Mucosa of descending colon (tissue), 3 donors: ENCODE measurements around the gene TK1. TPM values are rescaled to one million over a fixed set of nuclear protein-coding genes. Genes with fewer than 3 reads are reported as not detected.

Experiments used
- ATAC-seq: fragments of 200-7000 bp; cut with Tn5 transposase; one replicate; pipeline ENCODE4 v1.9.1; 2020; ENCODE audit warnings: mild to moderate bottlenecking, moderate library complexity
- DNase-seq, 3 donors: peaks; one replicate each; pipeline ENCODE4 v3.0.0-alpha.2; 2020
- H3K36me3 ChIP-seq: fragments of 200-600 bp; one replicate; pipeline ENCODE4 v1.8.0; 2021; ENCODE audit warnings: low read depth, mild to moderate bottlenecking
- H3K4me1 ChIP-seq: fragments of 200-600 bp; one replicate; pipeline ENCODE4 v1.8.0; 2021; ENCODE audit warnings: low read depth, mild to moderate bottlenecking
- H3K4me3 ChIP-seq: fragments of 200-600 bp; one replicate; pipeline ENCODE4 v1.8.0; 2021; ENCODE audit warnings: mild to moderate bottlenecking
- H3K9me3 ChIP-seq: fragments of 200-600 bp; one replicate; pipeline ENCODE4 v1.8.0; 2021; ENCODE audit warnings: mild to moderate bottlenecking
- intact Hi-C, 2 donors: fragments of 100-400 bp; cut with DNase I in 1 of 2; cut with micrococcal nuclease in 1 of 2; formaldehyde crosslinking; loops; one replicate each; pipeline versions ENCODE4 v1.11.0 to v1.11.1; 2022; cut with DNase I, micrococcal nuclease
- total RNA-seq, 3 donors: library from RNA; stranded (reverse); fragmentation: NEBNext Ultra II Directional in 2 of 3; extraction: Animal tissue kit (Norgen Biotek cat#: 25700) in 2 of 3; gene quantifications; one replicate each; pipeline versions ENCODE4 v1.2.1 to v1.2.4, GENCODE V29; 2021 to 2023
- TF ChIP-seq, protein P1 (sequence below): fragments of 200-600 bp; IDR thresholded peaks from one replicate; pipeline ENCODE4 v1.8.0; 2022; ENCODE audit warnings: antibody characterized with exemption, mild to moderate bottlenecking
- donor health status: DM: no; HTN: no; CAD: no; lungs with moderate emphysema.
- donor health status: DM: no; HTN: no; CAD: no.
- donor health status: DM: no; HTN: yes; CAD: no.

Gene TK1
- total RNA-seq, 3 donors from 2014 or later: 8.9 to 46.5 (median 10.2) TPM

- intact Hi-C loops: no loop called here
- Histone ChIP-seq H3K36me3 (no peaks in the 10 kb centered on the region), H3K9me3 (no peaks in the 10 kb centered on the region), H3K4me1 (peaks cover 64% of the 10 kb centered on the region), H3K4me3 (no peak overlapping the region)
- no peak for ATAC-seq
- DNase-seq: peak in 1 of 3 donors; percentile 25
- TF ChIP-seq, protein P1, sequence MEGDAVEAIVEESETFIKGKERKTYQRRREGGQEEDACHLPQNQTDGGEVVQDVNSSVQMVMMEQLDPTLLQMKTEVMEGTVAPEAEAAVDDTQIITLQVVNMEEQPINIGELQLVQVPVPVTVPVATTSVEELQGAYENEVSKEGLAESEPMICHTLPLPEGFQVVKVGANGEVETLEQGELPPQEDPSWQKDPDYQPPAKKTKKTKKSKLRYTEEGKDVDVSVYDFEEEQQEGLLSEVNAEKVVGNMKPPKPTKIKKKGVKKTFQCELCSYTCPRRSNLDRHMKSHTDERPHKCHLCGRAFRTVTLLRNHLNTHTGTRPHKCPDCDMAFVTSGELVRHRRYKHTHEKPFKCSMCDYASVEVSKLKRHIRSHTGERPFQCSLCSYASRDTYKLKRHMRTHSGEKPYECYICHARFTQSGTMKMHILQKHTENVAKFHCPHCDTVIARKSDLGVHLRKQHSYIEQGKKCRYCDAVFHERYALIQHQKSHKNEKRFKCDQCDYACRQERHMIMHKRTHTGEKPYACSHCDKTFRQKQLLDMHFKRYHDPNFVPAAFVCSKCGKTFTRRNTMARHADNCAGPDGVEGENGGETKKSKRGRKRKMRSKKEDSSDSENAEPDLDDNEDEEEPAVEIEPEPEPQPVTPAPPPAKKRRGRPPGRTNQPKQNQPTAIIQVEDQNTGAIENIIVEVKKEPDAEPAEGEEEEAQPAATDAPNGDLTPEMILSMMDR: no peak
Measured at GRCh38 chr17:78170692-78171590, 15.9 kb downstream of the TK1 start.

- no peaks in the 10 kb centered on the region for H3K36me3 ChIP-seq
- H3K4me1 ChIP-seq: peaks cover 46% of the 10 kb centered on the region
- H3K4me3 ChIP-seq: peak overlapping the region; percentile 70
- peak; percentile 52 for ATAC-seq
- H3K9me3 ChIP-seq: no peaks in the 10 kb centered on the region
- intact Hi-C loops: no loop called here
- TF ChIP-seq, protein P1: no peak
- DNase-seq: peak; percentile 86 to 89 (median 88)
Measured at GRCh38 chr17:78168903-78169793, 17.7 kb downstream of the TK1 start.

- Histone ChIP-seq H3K4me1 (peaks cover 38% of the 10 kb centered on the region), H3K4me3 (peak within 1 kb of the TSS; percentile 70), H3K36me3 (no peaks in the 10 kb centered on the region), H3K9me3 (no peaks in the 10 kb centered on the region)
- ATAC-seq: peak; percentile 76
- peak; percentile 90 to 94 (median 92) for DNase-seq
- TF ChIP-seq, protein P1: no peak
- intact Hi-C loops: no loop called here
Measured at GRCh38 chr17:78168242-78168902, 18.5 kb downstream of the TK1 start, which contains the start of gene SYNGR2. Gene SYNGR2 (plus strand): TSS chr17:78168581. CDS start chr17:78168617, 36 bp downstream.

DNA sequence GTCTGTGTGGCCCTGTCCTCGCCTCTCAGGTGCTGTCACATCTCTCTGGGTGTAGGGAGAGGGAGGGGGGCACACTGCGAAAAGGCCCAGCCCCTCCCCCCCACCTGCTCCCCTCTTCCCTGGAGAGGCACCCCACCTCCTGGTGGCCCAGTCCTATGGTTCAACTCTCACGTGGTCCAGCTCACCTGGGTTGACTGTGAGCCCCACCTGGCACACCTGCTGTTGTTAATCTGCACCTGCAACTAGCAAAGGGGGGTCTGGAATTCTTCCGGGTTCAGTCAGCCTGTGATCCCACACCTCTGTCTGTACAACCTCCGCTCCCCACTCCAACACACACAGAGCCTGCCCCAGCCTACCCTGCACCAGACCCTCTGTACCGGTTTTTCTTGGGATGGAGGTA is 20.4 kb downstream of the TK1 start:
- TF ChIP-seq, protein P1: no peak
- no peak overlapping the region for H3K4me3 ChIP-seq
- DNase-seq: peak in 1 of 3 donors; percentile 59
- H3K9me3 ChIP-seq: no peaks in the 10 kb centered on the region
- ATAC-seq: peak; percentile 5
- no peaks in the 10 kb centered on the region for H3K36me3 ChIP-seq
- H3K4me1 ChIP-seq: peaks cover 19% of the 10 kb centered on the region
- intact Hi-C loops: no loop called here
